Measurements from ENCODE around the gene LDLRAD3. TPM values are rescaled to one million over a fixed set of nuclear protein-coding genes. Genes with fewer than 3 reads are reported as not detected.

LDLRAD3 gene
- total and polyA plus RNA-seq, 4 donors: 2.3 to 19.6 (median 10.8) TPM

GRCh38 chr11:36046932-36047331 lies 103.1 kb downstream of the LDLRAD3 start:
- Histone ChIP-seq H3K36me3 (ENCODE audit: control insufficient read depth in 1 of 2, insufficient read depth in 2 of 2, low read length in 1 of 2) (no peaks in the 10 kb centered on the region), H3K4me3 (ENCODE audit: low read length in 2 of 2) (no peak overlapping the region), H3K27me3 (ENCODE audit: control insufficient read depth in 1 of 2, insufficient read depth in 2 of 2, low read length in 1 of 2) (no peaks in the 10 kb centered on the region), H3K27ac (ENCODE audit: low read depth in 1 of 2, low read length in 2 of 2) (no peak overlapping the region), H3K4me1 (ENCODE audit: control insufficient read depth in 1 of 2, insufficient read depth in 2 of 2, low read length in 2 of 2) (no peaks in the 10 kb centered on the region), H3K9me3 (ENCODE audit: control insufficient read depth, low read length) (peaks cover 2% of the 10 kb centered on the region)
- DNase-seq (no peak), ATAC-seq (ENCODE audit: low FRiP score) (no peak)
- intact Hi-C loops (cut with DNase I): loop anchor here in 1 of 2 donors (10.0 kb wide), 1 partner anchor 222 kb away; no protein-coding TSS in a partner anchor
- WGBS, 2 donors: 59 to 65% methylated on average over 1 of the region's 1 CpG

GRCh38 chr11:36047344-36047743 lies 103.5 kb downstream of the LDLRAD3 start:
- Histone ChIP-seq H3K27me3 (ENCODE audit: control insufficient read depth in 1 of 2, insufficient read depth in 2 of 2, low read length in 1 of 2) (no peaks in the 10 kb centered on the region), H3K9me3 (ENCODE audit: control insufficient read depth, low read length) (peaks cover 2% of the 10 kb centered on the region)
- intact Hi-C loops (cut with DNase I): loop anchor here in 1 of 2 donors (10.0 kb wide), 1 partner anchor 223 kb away; no protein-coding TSS in a partner anchor

DNA sequence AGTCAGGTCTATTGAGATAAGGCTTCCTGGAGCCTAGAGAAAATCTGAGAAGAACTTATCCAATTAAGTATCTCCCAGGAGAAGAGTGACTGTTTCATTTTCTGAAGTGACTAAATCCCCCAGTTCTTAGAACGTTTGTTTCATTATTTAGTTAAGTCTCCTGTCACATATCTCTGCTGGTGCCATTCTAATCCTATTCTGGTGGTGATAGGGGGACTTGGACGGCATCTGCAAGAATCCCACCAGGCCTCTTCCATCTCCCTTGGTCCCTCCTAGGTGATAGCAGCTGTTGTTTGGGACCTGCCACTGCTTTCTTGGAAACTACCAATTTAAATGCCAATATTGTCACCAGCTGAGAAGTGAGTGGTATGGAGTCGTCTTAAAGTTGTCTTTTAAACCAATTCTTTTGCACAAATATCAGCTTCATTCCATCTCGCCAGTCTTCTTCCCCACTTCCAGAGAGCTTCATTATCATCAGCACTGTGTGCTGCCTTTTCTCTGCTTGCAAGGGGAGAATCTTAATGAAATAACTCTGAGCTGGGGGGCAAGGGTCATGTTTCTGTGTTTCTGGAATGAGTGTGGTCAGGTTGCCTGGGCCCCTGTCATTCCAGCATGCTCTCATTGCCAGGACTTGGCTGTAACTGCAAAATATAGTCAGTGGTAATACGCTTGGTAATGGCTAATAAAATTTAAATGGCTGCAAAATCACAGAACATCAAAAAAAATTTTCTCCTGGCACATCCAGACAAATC lies 104.8 kb downstream of the LDLRAD3 start:
- H3K4me3 ChIP-seq (ENCODE audit: low read length in 2 of 2): no peak overlapping the region
- H3K27me3 ChIP-seq (ENCODE audit: control insufficient read depth in 1 of 2, insufficient read depth in 2 of 2, low read length in 1 of 2): no peaks in the 10 kb centered on the region
- ATAC-seq (ENCODE audit: low FRiP score) (no peak), DNase-seq (no peak)
- intact Hi-C loops (cut with DNase I): loop anchor here in 1 of 2 donors (10.0 kb wide), 1 partner anchor 224 kb away; no protein-coding TSS in a partner anchor
- WGBS, 2 donors: 91 to 93% methylated on average over 5 of the region's 5 CpGs
- no peak overlapping the region for H3K27ac ChIP-seq (ENCODE audit: low read depth in 1 of 2, low read length in 2 of 2)
- H3K9me3 ChIP-seq (ENCODE audit: control insufficient read depth, low read length): peaks cover 2% of the 10 kb centered on the region
- no peaks in the 10 kb centered on the region for H3K4me1 ChIP-seq (ENCODE audit: control insufficient read depth in 1 of 2, insufficient read depth in 2 of 2, low read length in 2 of 2)
- H3K36me3 ChIP-seq (ENCODE audit: control insufficient read depth in 1 of 2, insufficient read depth in 2 of 2, low read length in 1 of 2): no peaks in the 10 kb centered on the region

More at GRCh38 chr11:36047344-36047743, 103.5 kb downstream of the LDLRAD3 start:
- Histone ChIP-seq H3K4me1 (ENCODE audit: control insufficient read depth in 1 of 2, insufficient read depth in 2 of 2, low read length in 2 of 2) (no peaks in the 10 kb centered on the region), H3K36me3 (ENCODE audit: control insufficient read depth in 1 of 2, insufficient read depth in 2 of 2, low read length in 1 of 2) (no peaks in the 10 kb centered on the region), H3K4me3 (ENCODE audit: low read length in 2 of 2) (no peak overlapping the region), H3K27ac (ENCODE audit: low read depth in 1 of 2, low read length in 2 of 2) (no peak overlapping the region)
- no peak for DNase-seq
- WGBS, 2 donors: 81 to 82% methylated on average over 2 of the region's 2 CpGs
- no peak for ATAC-seq (ENCODE audit: low FRiP score)

DNA sequence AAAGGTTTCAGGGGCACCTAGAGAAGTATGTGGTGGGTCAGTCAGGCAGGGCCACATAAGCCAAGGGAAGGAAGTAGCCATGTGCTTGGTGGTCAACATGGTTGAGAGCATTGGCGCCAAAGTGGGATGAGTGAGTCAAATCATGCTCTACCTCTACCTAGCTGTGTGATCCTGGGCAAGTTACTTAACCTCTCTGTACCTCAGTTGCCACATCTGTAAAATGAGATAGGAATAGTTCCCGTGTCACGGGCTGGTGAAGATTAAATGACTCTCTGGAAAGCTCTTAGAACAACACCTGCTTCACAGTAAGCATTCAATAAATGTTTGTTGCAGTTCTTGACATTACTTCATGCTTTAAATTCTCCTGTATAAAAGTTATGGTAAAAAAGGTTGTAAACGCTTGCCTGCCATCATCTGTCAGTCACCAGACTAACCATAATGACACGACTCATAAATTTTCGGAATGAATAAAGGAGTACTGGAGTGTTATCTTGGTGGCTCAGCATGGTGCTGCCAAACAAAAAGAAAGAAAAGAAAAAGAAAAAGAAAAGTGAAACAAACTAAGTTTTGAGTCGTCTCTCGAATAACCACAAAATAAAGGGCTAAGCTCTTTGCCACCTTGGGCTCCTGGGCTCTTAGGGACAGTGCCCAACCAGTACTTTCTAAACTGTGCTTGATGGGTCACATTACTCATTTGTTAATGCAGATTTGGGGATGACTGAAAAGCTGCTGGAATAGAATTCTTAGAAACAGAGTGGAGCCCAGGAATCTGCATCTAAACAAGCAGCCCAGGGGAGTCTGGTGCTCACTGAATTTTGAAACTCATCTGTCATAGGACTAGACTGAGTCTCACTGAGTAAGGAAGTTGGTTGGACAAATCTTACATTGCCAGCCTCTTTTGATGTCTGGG lies 107.6 kb downstream of the LDLRAD3 start:
- Histone ChIP-seq H3K4me3 (ENCODE audit: low read length in 2 of 2) (no peak overlapping the region), H3K27ac (ENCODE audit: low read depth in 1 of 2, low read length in 2 of 2) (no peak overlapping the region), H3K27me3 (ENCODE audit: control insufficient read depth in 1 of 2, insufficient read depth in 2 of 2, low read length in 1 of 2) (no peaks in the 10 kb centered on the region), H3K9me3 (ENCODE audit: control insufficient read depth, low read length) (peaks cover 2% of the 10 kb centered on the region), H3K36me3 (ENCODE audit: control insufficient read depth in 1 of 2, insufficient read depth in 2 of 2, low read length in 1 of 2) (no peaks in the 10 kb centered on the region), H3K4me1 (ENCODE audit: control insufficient read depth in 1 of 2, insufficient read depth in 2 of 2, low read length in 2 of 2) (no peaks in the 10 kb centered on the region)
- intact Hi-C loops (cut with DNase I): no loop called here
- 64 to 70% methylated on average over 8 of the region's 8 CpGs for WGBS, 2 donors
- no peak for ATAC-seq (ENCODE audit: low FRiP score)
- DNase-seq: no peak

- H3K27ac ChIP-seq (ENCODE audit: low read depth in 1 of 2, low read length in 2 of 2): no peak overlapping the region
- intact Hi-C loops (cut with DNase I): no loop called here
- no peaks in the 10 kb centered on the region for H3K4me1 ChIP-seq (ENCODE audit: control insufficient read depth in 1 of 2, insufficient read depth in 2 of 2, low read length in 2 of 2)
- H3K4me3 ChIP-seq (ENCODE audit: low read length in 2 of 2): no peak overlapping the region
- H3K27me3 ChIP-seq (ENCODE audit: control insufficient read depth in 1 of 2, insufficient read depth in 2 of 2, low read length in 1 of 2): no peaks in the 10 kb centered on the region
- H3K9me3 ChIP-seq (ENCODE audit: control insufficient read depth, low read length): peaks cover 2% of the 10 kb centered on the region
- 95 to 97% methylated on average over 5 of the region's 5 CpGs for WGBS, 2 donors
- DNase-seq (no peak), ATAC-seq (ENCODE audit: low FRiP score) (no peak)
- no peaks in the 10 kb centered on the region for H3K36me3 ChIP-seq (ENCODE audit: control insufficient read depth in 1 of 2, insufficient read depth in 2 of 2, low read length in 1 of 2)
These were observed 109.4 kb downstream of the LDLRAD3 start for GRCh38 chr11:36053281-36053680.

DNA sequence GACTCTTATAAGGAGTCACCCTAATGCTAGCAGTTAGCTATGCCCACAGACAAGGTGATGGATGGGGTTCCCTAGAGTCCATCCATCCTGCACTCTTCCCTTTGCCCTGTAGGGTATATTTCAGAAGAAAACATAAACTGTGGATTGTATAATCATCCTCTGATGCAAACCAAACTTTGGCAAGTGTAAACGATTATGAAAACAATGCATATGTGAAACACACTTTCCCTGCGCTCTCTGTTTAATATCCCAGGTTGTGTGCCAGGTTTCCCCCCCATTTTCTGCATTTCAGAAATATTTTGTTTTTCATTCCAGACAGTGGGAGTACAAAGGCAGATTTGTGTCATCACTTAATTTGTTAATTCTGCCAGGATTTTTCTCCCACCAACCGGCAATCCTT lies 110.0 kb downstream of the LDLRAD3 start:
- Histone ChIP-seq H3K9me3 (ENCODE audit: control insufficient read depth, low read length) (peaks cover 2% of the 10 kb centered on the region), H3K27ac (ENCODE audit: low read depth in 1 of 2, low read length in 2 of 2) (no peak overlapping the region), H3K36me3 (ENCODE audit: control insufficient read depth in 1 of 2, insufficient read depth in 2 of 2, low read length in 1 of 2) (no peaks in the 10 kb centered on the region), H3K27me3 (ENCODE audit: control insufficient read depth in 1 of 2, insufficient read depth in 2 of 2, low read length in 1 of 2) (no peaks in the 10 kb centered on the region), H3K4me1 (ENCODE audit: control insufficient read depth in 1 of 2, insufficient read depth in 2 of 2, low read length in 2 of 2) (no peaks in the 10 kb centered on the region), H3K4me3 (ENCODE audit: low read length in 2 of 2) (no peak overlapping the region)
- DNase-seq (no peak), ATAC-seq (ENCODE audit: low FRiP score) (no peak)
- 82 to 85% methylated on average over 3 of the region's 3 CpGs for WGBS, 2 donors
- intact Hi-C loops (cut with DNase I): no loop called here

DNA sequence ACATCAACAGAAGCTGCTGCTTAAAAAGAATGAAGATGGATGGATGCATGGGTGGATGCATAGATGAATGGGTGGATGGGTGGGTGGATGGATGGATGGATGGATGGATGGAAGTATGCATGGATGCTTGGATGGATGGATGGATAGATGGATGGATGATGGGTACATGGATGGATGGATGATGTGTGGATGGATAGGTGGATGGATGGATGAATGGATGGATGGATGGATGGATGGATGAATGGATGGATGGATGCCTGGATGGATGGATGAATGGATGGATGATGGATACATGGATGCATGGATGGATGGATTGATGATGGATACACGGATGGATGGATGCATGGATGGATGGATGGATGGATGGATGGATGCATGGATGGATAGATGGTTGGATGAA lies 110.8 kb downstream of the LDLRAD3 start:
- Histone ChIP-seq H3K4me3 (ENCODE audit: low read length in 2 of 2) (no peak overlapping the region), H3K4me1 (ENCODE audit: control insufficient read depth in 1 of 2, insufficient read depth in 2 of 2, low read length in 2 of 2) (no peaks in the 10 kb centered on the region), H3K27me3 (ENCODE audit: control insufficient read depth in 1 of 2, insufficient read depth in 2 of 2, low read length in 1 of 2) (no peaks in the 10 kb centered on the region), H3K36me3 (ENCODE audit: control insufficient read depth in 1 of 2, insufficient read depth in 2 of 2, low read length in 1 of 2) (no peaks in the 10 kb centered on the region), H3K27ac (ENCODE audit: low read depth in 1 of 2, low read length in 2 of 2) (no peak overlapping the region), H3K9me3 (ENCODE audit: control insufficient read depth, low read length) (peaks cover 5% of the 10 kb centered on the region)
- intact Hi-C loops (cut with DNase I): no loop called here
- ATAC-seq (ENCODE audit: low FRiP score): no peak
- DNase-seq: no peak
- 97 to 100% methylated on average over 1 of the region's 1 CpG for WGBS, 2 donors

GRCh38 chr11:36056160-36056751 lies 112.4 kb downstream of the LDLRAD3 start:
- Histone ChIP-seq H3K27ac (ENCODE audit: low read depth in 1 of 2, low read length in 2 of 2) (no peak overlapping the region), H3K4me1 (ENCODE audit: control insufficient read depth in 1 of 2, insufficient read depth in 2 of 2, low read length in 2 of 2) (no peaks in the 10 kb centered on the region), H3K9me3 (ENCODE audit: control insufficient read depth, low read length) (peaks cover 4% of the 10 kb centered on the region), H3K4me3 (ENCODE audit: low read length in 2 of 2) (no peak overlapping the region), H3K36me3 (ENCODE audit: control insufficient read depth in 1 of 2, insufficient read depth in 2 of 2, low read length in 1 of 2) (no peaks in the 10 kb centered on the region), H3K27me3 (ENCODE audit: control insufficient read depth in 1 of 2, insufficient read depth in 2 of 2, low read length in 1 of 2) (no peaks in the 10 kb centered on the region)
- DNase-seq (no peak), ATAC-seq (ENCODE audit: low FRiP score) (no peak)
- intact Hi-C loops (cut with DNase I): no loop called here
- WGBS, 2 donors: 92 to 94% methylated on average over 8 of the region's 8 CpGs
